T-cell (primary cell): ENCODE measurements around the gene NTM. TPM values are rescaled to one million over a fixed set of nuclear protein-coding genes. Genes with fewer than 3 reads are reported as not detected.

ENCODE experiments used
- ATAC-seq, 4 experiments: fragments of 200-7000 bp in 3 of 4; fragments of 150-1000 bp in 1 of 4; cut with Tn5 transposase; replicated peaks in 1 of 4; 1 replicate in 3 of 4; 2 replicates in 1 of 4; pipeline ENCODE4 v1.10.0; 2021; ENCODE audit warnings: moderate library complexity in 3 of 4, mild to moderate bottlenecking in 2 of 4, moderate number of reproducible peaks in 1 of 4
- CTCF ChIA-PET, 2 donors: fragments of 300-600 bp; sonication (Branson Sonifier 250); formaldehyde crosslinking; loops; one replicate each; lab custom pipeline; 2022; ENCODE audit warnings: antibody characterized with exemption in 2 of 2; lab: Charles Lee
- POLR2A ChIA-PET, 2 donors: fragments of 300-600 bp; sonication (Branson Sonifier 250); formaldehyde crosslinking; loops; one replicate each; lab custom pipeline; 2022; ENCODE audit warnings: antibody characterized with exemption in 2 of 2; lab: Charles Lee
- DNase-seq, 35 experiments: peaks; one replicate each; pipeline versions ENCODE4 v3.0.0 to v3.0.0-alpha.2; 2013 to 2023
- H3K27ac ChIP-seq: one replicate; pipeline ENCODE4 v1.5.1; 2013; ENCODE audit warnings: low read length
- H3K27me3 ChIP-seq, 2 experiments: replicated peaks in 1 of 2; 1 replicate in 1 of 2; 2 replicates in 1 of 2; pipeline versions ENCODE4 v1.6.1 to v1.7.0; 2013; ENCODE audit warnings: low read length in 1 of 2, mixed read lengths in 1 of 2; ENCODE audit not compliant: control insufficient read depth in 2 of 2, insufficient read depth in 2 of 2; ENCODE audit errors: extremely low read depth in 1 of 2
- H3K36me3 ChIP-seq, 2 donors: 1 replicate in 1 of 2; 2 replicates in 1 of 2; pipeline versions ENCODE4 v1.6.1 to v1.7.0; 2013; ENCODE audit warnings: low read length in 1 of 2; ENCODE audit not compliant: control insufficient read depth in 2 of 2, insufficient read depth in 1 of 2; ENCODE audit errors: extremely low read depth in 1 of 2
- H3K4me1 ChIP-seq, 2 experiments: 1 replicate in 1 of 2; 2 replicates in 1 of 2; pipeline versions ENCODE4 v1.6.1 to v1.7.0; 2013; ENCODE audit warnings: low read length in 2 of 2, mixed read lengths in 1 of 2; ENCODE audit not compliant: insufficient read depth in 2 of 2, control insufficient read depth in 1 of 2; ENCODE audit errors: extremely low read depth in 1 of 2
- H3K4me3 ChIP-seq, 2 donors: 1 replicate in 1 of 2; 2 replicates in 1 of 2; pipeline versions ENCODE4 v1.5.1 to v1.7.0; 2013; ENCODE audit warnings: mild to moderate bottlenecking in 2 of 2, low read length in 1 of 2, moderate library complexity in 1 of 2; ENCODE audit not compliant: control insufficient read depth in 1 of 2; ENCODE audit errors: extremely low read depth in 1 of 2
- H3K9me3 ChIP-seq: 2 replicates; pipeline ENCODE4 v1.7.0; 2013
- H3K27ac Mint-ChIP-seq, 2 donors: one replicate each; pipeline ENCODE4 v1.8.0; 2020 to 2021; ENCODE audit warnings: mild to moderate bottlenecking in 2 of 2, mixed read lengths in 2 of 2
- H3K27me3 Mint-ChIP-seq, 2 donors: one replicate each; pipeline ENCODE4 v1.8.0; 2021 to 2022; ENCODE audit warnings: mixed read lengths in 2 of 2
- H3K36me3 Mint-ChIP-seq: one replicate; pipeline ENCODE4 v1.8.0; 2021; ENCODE audit warnings: mixed read lengths
- H3K4me1 Mint-ChIP-seq, 3 donors: one replicate each; pipeline ENCODE4 v1.8.0; 2020 to 2022; ENCODE audit warnings: mixed read lengths in 3 of 3, mild to moderate bottlenecking in 1 of 3
- H3K4me3 Mint-ChIP-seq, 3 donors: one replicate each; pipeline ENCODE4 v1.8.0; 2020 to 2022; ENCODE audit warnings: mild to moderate bottlenecking in 3 of 3, mixed read lengths in 3 of 3, moderate library complexity in 3 of 3
- H3K9me3 Mint-ChIP-seq, 3 donors: one replicate each; pipeline ENCODE4 v1.8.0; 2020 to 2022; ENCODE audit warnings: mixed read lengths in 3 of 3
- WGBS: methylation state at CpG from one replicate; pipeline ENCODE4 v1.1.5; 2013; ENCODE audit warnings: missing lambda C conversion rate; ENCODE audit not compliant: insufficient coverage; 5-methylcytosine and 5-hydroxymethylcytosine counted together
- total RNA-seq, 35 experiments: library from RNA in 6 of 35; stranded (reverse) in 6 of 35; fragments of 120-200 nt in 1 of 35; gene quantifications; one replicate each; pipeline versions ENCODE4 v1.2.1 to v1.2.4 and lab custom pipeline; 2013 to 2026

NTM gene
- total RNA-seq, 5 donors from 2014 or later (not counting 1 experiment from before 2014, with no cell fraction given), result not detected

DNA sequence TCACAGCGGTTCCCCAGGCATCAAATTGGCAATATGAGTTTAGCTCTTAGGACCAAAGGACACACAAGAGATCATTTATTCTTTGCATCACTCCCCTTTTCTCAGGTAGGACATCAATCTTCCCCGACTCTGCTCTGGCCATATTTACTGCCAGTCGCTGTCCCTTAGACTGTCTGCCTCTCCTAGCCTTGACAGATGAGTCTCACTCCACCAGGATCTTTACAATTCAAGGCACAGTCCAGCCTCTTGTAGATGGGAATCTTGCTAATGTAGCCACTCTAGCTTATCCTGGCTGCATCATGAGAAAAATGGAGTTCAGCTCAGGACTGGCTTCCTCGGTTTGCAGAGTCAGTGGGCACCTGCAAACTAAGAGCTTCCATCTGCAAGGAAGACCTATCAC, 915.2 kb downstream of the NTM start:
- no peaks in the 10 kb centered on the region for H3K4me1 Mint-ChIP-seq
- Histone ChIP-seq H3K4me3 (no peak overlapping the region), H3K4me1 (no peaks in the 10 kb centered on the region), H3K27me3 (peaks cover 0 to 16% of the 10 kb centered on the region in 2 experiments), H3K9me3 (no peaks in the 10 kb centered on the region), H3K36me3 (no peaks in the 10 kb centered on the region), H3K27ac (no peak overlapping the region)
- 77% methylated on average over 4 of the region's 4 CpGs for WGBS
- no peaks in the 10 kb centered on the region for H3K36me3 Mint-ChIP-seq
- no peak overlapping the region for H3K27ac Mint-ChIP-seq
- DNase-seq (no peak), ATAC-seq (no peak)
- CTCF ChIA-PET, result interaction anchor here in 1 of 2 donors (0.5 kb wide), 1 partner anchor 366 kb away, joined by 3 read pairs; no protein-coding TSS in a partner anchor
- peaks cover 0 to 2% of the 10 kb centered on the region in 2 donors for H3K27me3 Mint-ChIP-seq
- H3K9me3 Mint-ChIP-seq, result peaks cover 0 to 5% (median 3%) of the 10 kb centered on the region in 3 donors
- POLR2A ChIA-PET, result no interaction called here
- no peak overlapping the region for H3K4me3 Mint-ChIP-seq

GRCh38 chr11:132286106-132286505, 915.7 kb downstream of the NTM start:
- ChIA-PET POLR2A (no interaction called here), CTCF (interaction anchor here in 1 of 2 donors (0.5 kb wide), 1 partner anchor 366 kb away, joined by 3 read pairs; no protein-coding TSS in a partner anchor)
- H3K9me3 ChIP-seq, result no peaks in the 10 kb centered on the region
- DNase-seq, result no peak
- Mint-ChIP-seq H3K4me3 (no peak overlapping the region), H3K27ac (no peak overlapping the region), H3K36me3 (no peaks in the 10 kb centered on the region), H3K9me3 (peaks cover 0 to 5% (median 3%) of the 10 kb centered on the region in 3 donors), H3K4me1 (no peaks in the 10 kb centered on the region), H3K27me3 (peaks cover 0 to 2% of the 10 kb centered on the region in 2 donors)
- no peak overlapping the region for H3K27ac ChIP-seq
- H3K4me3 ChIP-seq, result no peak overlapping the region
- no peaks in the 10 kb centered on the region for H3K36me3 ChIP-seq
- peaks cover 0 to 16% of the 10 kb centered on the region in 2 experiments for H3K27me3 ChIP-seq
- WGBS, result no CpG with 5 or more reads among the region's 3 CpGs
- no peaks in the 10 kb centered on the region for H3K4me1 ChIP-seq
- no peak for ATAC-seq

- no peak overlapping the region for H3K27ac Mint-ChIP-seq
- DNase-seq (no peak), ATAC-seq (no peak)
- peaks cover 0 to 16% (median 3%) of the 10 kb centered on the region in 3 donors for H3K9me3 Mint-ChIP-seq
- H3K36me3 Mint-ChIP-seq, result no peaks in the 10 kb centered on the region
- Histone ChIP-seq H3K27me3 (peaks cover 0 to 16% of the 10 kb centered on the region in 2 experiments), H3K4me3 (no peak overlapping the region), H3K9me3 (no peaks in the 10 kb centered on the region), H3K4me1 (no peaks in the 10 kb centered on the region), H3K36me3 (no peaks in the 10 kb centered on the region), H3K27ac (no peak overlapping the region)
- ChIA-PET POLR2A (no interaction called here), CTCF (no interaction called here)
- no peaks in the 10 kb centered on the region for H3K4me1 Mint-ChIP-seq
- WGBS, result 89% methylated on average over 2 of the region's 3 CpGs
- H3K4me3 Mint-ChIP-seq, result no peak overlapping the region
- H3K27me3 Mint-ChIP-seq, result peaks cover 0 to 6% of the 10 kb centered on the region in 2 donors
Observed at GRCh38 chr11:132288036-132288435, 917.6 kb downstream of the NTM start.

DNA sequence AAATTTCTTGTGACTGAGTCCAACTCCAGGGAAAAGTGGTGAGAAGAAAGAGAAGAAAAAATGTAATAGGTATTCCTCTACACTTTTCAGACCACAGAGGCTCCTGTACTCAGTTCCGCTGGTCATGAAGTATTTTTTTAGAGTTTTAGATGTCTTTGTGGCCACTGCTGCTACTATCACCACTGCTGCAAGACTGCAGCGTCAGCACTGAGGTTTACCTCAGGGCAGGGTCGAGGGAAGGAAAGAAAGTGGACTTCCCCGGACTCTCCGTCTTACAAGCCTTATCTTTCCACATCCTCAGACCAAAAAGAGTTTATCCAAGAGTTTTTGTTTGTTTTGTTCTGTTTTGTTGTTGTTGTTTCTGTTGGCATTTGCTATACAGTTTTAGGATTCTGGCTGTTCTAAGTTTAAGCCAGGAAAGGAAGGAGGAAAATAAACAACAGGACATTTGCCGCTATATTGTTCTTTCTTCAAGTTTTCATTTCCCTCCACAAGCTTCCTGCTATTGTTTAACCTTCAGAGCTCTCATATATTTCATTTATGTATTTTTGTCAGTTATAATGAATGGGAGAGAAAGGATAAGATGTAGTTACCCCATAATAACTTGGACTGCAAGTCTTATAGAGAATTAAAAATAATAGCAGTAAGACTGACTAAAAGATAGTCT, 919.3 kb downstream of the NTM start:
- Histone ChIP-seq H3K36me3 (no peaks in the 10 kb centered on the region), H3K27me3 (peaks cover 0 to 6% of the 10 kb centered on the region in 2 experiments), H3K27ac (no peak overlapping the region), H3K4me3 (no peak overlapping the region), H3K4me1 (no peaks in the 10 kb centered on the region), H3K9me3 (no peaks in the 10 kb centered on the region)
- Mint-ChIP-seq H3K36me3 (no peaks in the 10 kb centered on the region), H3K9me3 (peaks cover 0 to 16% (median 3%) of the 10 kb centered on the region in 3 donors), H3K4me3 (no peak overlapping the region), H3K27me3 (peaks cover 0 to 5% of the 10 kb centered on the region in 2 donors), H3K4me1 (no peaks in the 10 kb centered on the region), H3K27ac (no peak overlapping the region)
- ChIA-PET POLR2A (no interaction called here), CTCF (no interaction called here)
- DNase-seq (no peak), ATAC-seq (no peak)
- no CpG with 5 or more reads among the region's 6 CpGs for WGBS

DNA sequence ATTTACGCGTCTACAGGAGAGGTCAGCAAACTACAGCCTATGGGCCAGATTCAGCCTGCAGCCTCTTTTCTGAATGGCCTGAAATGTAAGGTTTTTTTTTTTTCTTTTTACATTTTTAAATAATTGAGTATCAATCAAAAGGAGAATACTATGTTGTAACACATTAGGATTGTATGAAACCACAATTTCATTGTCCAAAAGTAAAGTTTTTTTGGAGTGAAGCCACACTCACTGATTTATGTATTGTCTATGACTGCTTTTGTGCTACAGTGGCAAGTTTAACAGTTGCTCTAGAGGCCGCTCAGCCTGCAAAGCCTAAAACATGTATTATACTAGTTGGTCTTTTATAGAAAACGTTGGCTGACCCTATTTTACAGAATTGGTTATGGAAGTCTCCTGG, 923.2 kb downstream of the NTM start:
- H3K4me1 ChIP-seq, result no peaks in the 10 kb centered on the region
- no peak for DNase-seq
- no peak overlapping the region for H3K4me3 Mint-ChIP-seq
- no peaks in the 10 kb centered on the region for H3K4me1 Mint-ChIP-seq
- ChIA-PET CTCF (no interaction called here), POLR2A (no interaction called here)
- no peak overlapping the region for H3K27ac ChIP-seq
- no peak for ATAC-seq
- peaks cover 0 to 5% of the 10 kb centered on the region in 2 donors for H3K27me3 Mint-ChIP-seq
- no peak overlapping the region for H3K4me3 ChIP-seq
- H3K27ac Mint-ChIP-seq, result no peak overlapping the region
- WGBS, result 100% methylated on average over 1 of the region's 4 CpGs
- no peaks in the 10 kb centered on the region for H3K36me3 ChIP-seq
- no peaks in the 10 kb centered on the region for H3K36me3 Mint-ChIP-seq
- H3K9me3 Mint-ChIP-seq, result peaks cover 0 to 11% (median 3%) of the 10 kb centered on the region in 3 donors
- H3K9me3 ChIP-seq, result no peaks in the 10 kb centered on the region
- H3K27me3 ChIP-seq, result peaks cover 0 to 2% of the 10 kb centered on the region in 2 experiments

DNA sequence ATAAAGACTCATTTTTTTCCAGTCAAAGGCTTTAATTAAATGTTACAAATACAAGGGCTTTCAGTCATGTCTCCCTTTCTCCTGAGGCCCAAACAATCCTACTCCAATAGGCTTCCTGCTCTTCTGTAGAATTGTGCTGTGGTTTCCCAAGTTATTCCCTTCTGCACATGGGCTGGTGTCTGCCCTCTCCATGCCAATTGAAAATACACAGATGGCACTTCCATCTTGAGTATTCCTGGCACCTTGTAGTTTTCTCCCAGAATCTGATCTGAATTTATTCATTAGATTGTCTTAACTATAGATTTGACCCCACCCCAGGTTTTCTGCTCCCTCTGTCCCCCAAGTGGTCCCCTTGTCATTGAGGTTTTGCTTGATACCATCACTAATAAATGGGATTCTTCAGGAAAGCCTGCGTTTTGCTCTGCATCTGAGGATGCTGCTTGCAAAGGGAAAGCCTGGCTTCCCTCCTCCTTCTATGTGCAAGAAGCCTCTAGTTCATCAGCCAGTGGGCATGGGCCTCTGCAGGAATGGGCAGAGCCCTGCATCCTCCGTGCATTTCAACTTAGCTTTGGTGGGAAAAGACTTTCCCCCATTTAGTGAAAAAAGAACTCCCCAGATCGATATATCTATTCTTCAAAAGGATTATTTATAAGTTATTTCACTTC, 926.7 kb downstream of the NTM start:
- Histone ChIP-seq H3K27ac (no peak overlapping the region), H3K27me3 (no peaks in the 10 kb centered on the region), H3K4me1 (no peaks in the 10 kb centered on the region), H3K4me3 (no peak overlapping the region), H3K36me3 (no peaks in the 10 kb centered on the region), H3K9me3 (no peaks in the 10 kb centered on the region)
- H3K36me3 Mint-ChIP-seq, result no peaks in the 10 kb centered on the region
- ATAC-seq, result no peak
- no peaks in the 10 kb centered on the region for H3K4me1 Mint-ChIP-seq
- CTCF ChIA-PET, result no interaction called here
- H3K27me3 Mint-ChIP-seq, result peaks cover 0 to 4% of the 10 kb centered on the region in 2 donors
- POLR2A ChIA-PET, result no interaction called here
- H3K4me3 Mint-ChIP-seq, result no peak overlapping the region
- WGBS, result 100% methylated on average over 1 of the region's 3 CpGs
- no peak overlapping the region for H3K27ac Mint-ChIP-seq
- H3K9me3 Mint-ChIP-seq, result peaks cover 0 to 5% (median 0%) of the 10 kb centered on the region in 3 donors
- no peak for DNase-seq
